Measurements from ENCODE around the gene SIRPD.

SIRPD gene

GRCh38 chr20:1494436-1494835, 63.1 kb downstream of the SIRPD start:
- DNase-seq (ENCODE audit: low read depth), result no peak

GRCh38 chr20:1493536-1493935, 64.0 kb downstream of the SIRPD start:
- DNase-seq (ENCODE audit: low read depth), result no peak

GRCh38 chr20:1491860-1492642, 65.5 kb downstream of the SIRPD start:
- no peak for DNase-seq (ENCODE audit: low read depth)

GRCh38 chr20:1491281-1491840, 66.1 kb downstream of the SIRPD start, which contains the start of gene SIRPB2:
Gene SIRPB2, minus strand, starts transcription at chr20:1491420. Its CDS starts 61 bp downstream, at chr20:1491359.
- DNase-seq (ENCODE audit: low read depth), result no peak

GRCh38 chr20:1490643-1491195, 66.8 kb downstream of the SIRPD start:
- DNase-seq (ENCODE audit: low read depth), result no peak

GRCh38 chr20:1489764-1490436, 67.6 kb downstream of the SIRPD start:
- DNase-seq (ENCODE audit: low read depth), result no peak

- no peak for DNase-seq (ENCODE audit: low read depth)
Measured at GRCh38 chr20:1489325-1489724, 68.2 kb downstream of the SIRPD start.

GRCh38 chr20:1486566-1486965, 70.9 kb downstream of the SIRPD start:
- no peak for DNase-seq (ENCODE audit: low read depth)

GRCh38 chr20:1484438-1485116, 72.9 kb downstream of the SIRPD start:
- no peak for DNase-seq (ENCODE audit: low read depth)
